Neural cell (in vitro differentiated cells): ENCODE measurements around the gene ASS1. TPM values are rescaled to one million over a fixed set of nuclear protein-coding genes. Genes with fewer than 3 reads are reported as not detected.

ENCODE experiments used
- H2AFZ ChIP-seq: fragments of 200-600, 300-800 bp; sonication (generic), shearing (Covaris generic); 2 replicates; pipeline ENCODE4 v1.6.0; 2014; ENCODE audit warnings: low read depth, mild to moderate bottlenecking, antibody characterized with exemption, low read length, moderate library complexity
- H3F3A ChIP-seq: fragments of 200-600 bp; shearing (Covaris generic); 2 replicates; pipeline ENCODE4 v1.6.1; 2016; ENCODE audit warnings: mild to moderate bottlenecking, moderate library complexity, mixed read lengths, antibody characterized with exemption, low read length; ENCODE audit not compliant: insufficient read depth, poor library complexity, severe bottlenecking
- H3K27ac ChIP-seq: fragments of 200-600, 300-800 bp; sonication (generic), shearing (Covaris generic); 2 replicates; pipeline ENCODE4 v1.5.1; 2014; ENCODE audit warnings: mild to moderate bottlenecking, low read length, moderate library complexity
- H3K27me3 ChIP-seq: fragments of 300-800, 200-600 bp; sonication (generic), shearing (Covaris generic); 2 replicates; pipeline ENCODE4 v1.6.0; 2014; ENCODE audit warnings: mild to moderate bottlenecking, low read depth, low read length, moderate library complexity; ENCODE audit not compliant: insufficient read depth
- H3K36me3 ChIP-seq: fragments of 300-800, 200-600 bp; sonication (generic), shearing (Covaris generic); 2 replicates; pipeline ENCODE4 v1.5.1; 2014; ENCODE audit warnings: mild to moderate bottlenecking, antibody characterized with exemption, low read length, moderate library complexity; ENCODE audit not compliant: insufficient read depth
- H3K4me2 ChIP-seq: fragments of 300-800, 200-600 bp; sonication (generic), shearing (Covaris generic); 2 replicates; pipeline ENCODE4 v1.6.0; 2014; ENCODE audit warnings: mild to moderate bottlenecking, low read length
- H3K4me3 ChIP-seq: fragments of 300-800, 200-600 bp; sonication (generic), shearing (Covaris generic); 2 replicates; pipeline ENCODE4 v1.5.1; 2014; ENCODE audit warnings: mild to moderate bottlenecking, low read length, moderate library complexity
- H3K79me2 ChIP-seq: fragments of 200-600 bp; shearing (Covaris generic); replicated peaks from 2 replicates; pipeline ENCODE4 v1.6.0; 2014; ENCODE audit warnings: mild to moderate bottlenecking, low read length, moderate library complexity; ENCODE audit not compliant: insufficient read depth
- H3K9ac ChIP-seq: fragments of 300-800, 200-600 bp; sonication (generic), shearing (Covaris generic); 2 replicates; pipeline ENCODE4 v1.6.1; 2016; ENCODE audit warnings: mild to moderate bottlenecking, low read length, mixed read lengths
- H3K9me2 ChIP-seq: fragments of 200-600 bp; shearing (Covaris generic); 2 replicates; pipeline ENCODE4 v1.6.1; 2016; ENCODE audit warnings: mild to moderate bottlenecking, low read length, mixed read lengths; ENCODE audit not compliant: insufficient read depth
- H3K9me3 ChIP-seq: fragments of 200-600, 300-800 bp; sonication (generic), shearing (Covaris generic); 2 replicates; pipeline ENCODE4 v1.6.1; 2016; ENCODE audit warnings: mild to moderate bottlenecking, mixed run types, low read length, moderate library complexity, mixed read lengths
- H4K20me1 ChIP-seq: fragments of 200-600 bp; shearing (Covaris generic); 2 replicates; pipeline ENCODE4 v1.6.1; 2016; ENCODE audit warnings: mild to moderate bottlenecking, mixed run types; ENCODE audit not compliant: insufficient read depth
- EP300 ChIP-seq: fragments of 450-650 bp; conservative IDR thresholded peaks from 2 replicates; pipeline ENCODE4 v1.6.1; 2014; ENCODE audit warnings: antibody characterized with exemption, mild to moderate bottlenecking, moderate library complexity; ENCODE audit not compliant: poor library complexity, severe bottlenecking
- EZH2 ChIP-seq: fragments of 200-600, 300-800 bp; shearing (Covaris generic), sonication (generic); IDR thresholded peaks from 2 replicates; pipeline ENCODE4 v1.6.1; 2014; ENCODE audit warnings: antibody characterized with exemption, low read length, borderline replicate concordance, mild to moderate bottlenecking; ENCODE audit not compliant: insufficient read depth, poor library complexity, severe bottlenecking
- MXI1 ChIP-seq: fragments of 450-650 bp; conservative IDR thresholded peaks from 2 replicates; pipeline ENCODE4 v1.6.1; 2014; ENCODE audit warnings: antibody characterized with exemption, mild to moderate bottlenecking; ENCODE audit not compliant: poor library complexity, severe bottlenecking
- POLR2AphosphoS5 ChIP-seq: IDR thresholded peaks from 2 replicates; pipeline ENCODE4 v1.6.1; 2012
- RAD21 ChIP-seq: fragments of 450-650 bp; conservative IDR thresholded peaks from 2 replicates; pipeline ENCODE4 v1.6.1; 2014; ENCODE audit warnings: antibody characterized with exemption, mild to moderate bottlenecking, moderate library complexity
- SMC3 ChIP-seq: fragments of 450-650 bp; conservative IDR thresholded peaks from 2 replicates; pipeline ENCODE4 v1.6.1; 2014; ENCODE audit warnings: antibody characterized with exemption, mild to moderate bottlenecking, moderate library complexity; ENCODE audit not compliant: poor library complexity
- TAF1 ChIP-seq: IDR thresholded peaks from 2 replicates; pipeline ENCODE4 v1.6.1; 2012; ENCODE audit warnings: low read depth
- polyA plus RNA-seq: library from polyadenylated mRNA; depleted of rRNA; stranded (reverse); fragments of >200 nt; gene quantifications from 2 replicates; pipeline ENCODE4 v1.2.3, GENCODE V29; 2014
- TF ChIP-seq, protein P1 (sequence below): fragments of 450-650 bp; IDR thresholded peaks from 2 replicates; pipeline ENCODE4 v1.5.1; 2014; ENCODE audit warnings: antibody characterized with exemption, mild to moderate bottlenecking, moderate library complexity; ENCODE audit not compliant: poor library complexity, severe bottlenecking
- TF ChIP-seq, protein P2 (sequence below): IDR thresholded peaks from 2 replicates; pipeline ENCODE4 v1.6.1; 2012; ENCODE audit warnings: borderline replicate concordance

ASS1 gene
- polyA plus RNA-seq, 1 donor from 2014 or later = 2.6 TPM

DNA sequence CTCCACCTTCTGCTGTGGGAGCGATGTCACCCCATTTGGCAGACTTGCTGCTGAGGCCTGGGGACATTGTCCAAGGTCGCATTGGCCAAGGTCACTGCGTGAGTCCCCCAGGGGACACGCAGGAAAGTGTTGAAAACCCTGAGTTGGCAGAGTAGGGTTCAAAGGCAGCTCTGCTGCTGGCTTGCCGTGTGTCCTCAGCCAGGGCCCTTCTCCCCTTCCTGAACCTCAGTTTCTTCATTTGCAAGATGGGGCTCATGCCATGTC lies 14.0 kb downstream of the ASS1 start:
- H3K27me3 ChIP-seq = no peaks in the 10 kb centered on the region
- no peak overlapping the region for H2AFZ ChIP-seq
- no peaks in the 10 kb centered on the region for H3F3A ChIP-seq
- TF ChIP-seq, protein P1, sequence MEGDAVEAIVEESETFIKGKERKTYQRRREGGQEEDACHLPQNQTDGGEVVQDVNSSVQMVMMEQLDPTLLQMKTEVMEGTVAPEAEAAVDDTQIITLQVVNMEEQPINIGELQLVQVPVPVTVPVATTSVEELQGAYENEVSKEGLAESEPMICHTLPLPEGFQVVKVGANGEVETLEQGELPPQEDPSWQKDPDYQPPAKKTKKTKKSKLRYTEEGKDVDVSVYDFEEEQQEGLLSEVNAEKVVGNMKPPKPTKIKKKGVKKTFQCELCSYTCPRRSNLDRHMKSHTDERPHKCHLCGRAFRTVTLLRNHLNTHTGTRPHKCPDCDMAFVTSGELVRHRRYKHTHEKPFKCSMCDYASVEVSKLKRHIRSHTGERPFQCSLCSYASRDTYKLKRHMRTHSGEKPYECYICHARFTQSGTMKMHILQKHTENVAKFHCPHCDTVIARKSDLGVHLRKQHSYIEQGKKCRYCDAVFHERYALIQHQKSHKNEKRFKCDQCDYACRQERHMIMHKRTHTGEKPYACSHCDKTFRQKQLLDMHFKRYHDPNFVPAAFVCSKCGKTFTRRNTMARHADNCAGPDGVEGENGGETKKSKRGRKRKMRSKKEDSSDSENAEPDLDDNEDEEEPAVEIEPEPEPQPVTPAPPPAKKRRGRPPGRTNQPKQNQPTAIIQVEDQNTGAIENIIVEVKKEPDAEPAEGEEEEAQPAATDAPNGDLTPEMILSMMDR = no peak
- TF ChIP-seq TAF1 = no peak
- no peak for TF ChIP-seq MXI1
- no peak for TF ChIP-seq SMC3
- TF ChIP-seq RAD21 = no peak
- TF ChIP-seq EP300 = no peak
- TF ChIP-seq, protein P2, sequence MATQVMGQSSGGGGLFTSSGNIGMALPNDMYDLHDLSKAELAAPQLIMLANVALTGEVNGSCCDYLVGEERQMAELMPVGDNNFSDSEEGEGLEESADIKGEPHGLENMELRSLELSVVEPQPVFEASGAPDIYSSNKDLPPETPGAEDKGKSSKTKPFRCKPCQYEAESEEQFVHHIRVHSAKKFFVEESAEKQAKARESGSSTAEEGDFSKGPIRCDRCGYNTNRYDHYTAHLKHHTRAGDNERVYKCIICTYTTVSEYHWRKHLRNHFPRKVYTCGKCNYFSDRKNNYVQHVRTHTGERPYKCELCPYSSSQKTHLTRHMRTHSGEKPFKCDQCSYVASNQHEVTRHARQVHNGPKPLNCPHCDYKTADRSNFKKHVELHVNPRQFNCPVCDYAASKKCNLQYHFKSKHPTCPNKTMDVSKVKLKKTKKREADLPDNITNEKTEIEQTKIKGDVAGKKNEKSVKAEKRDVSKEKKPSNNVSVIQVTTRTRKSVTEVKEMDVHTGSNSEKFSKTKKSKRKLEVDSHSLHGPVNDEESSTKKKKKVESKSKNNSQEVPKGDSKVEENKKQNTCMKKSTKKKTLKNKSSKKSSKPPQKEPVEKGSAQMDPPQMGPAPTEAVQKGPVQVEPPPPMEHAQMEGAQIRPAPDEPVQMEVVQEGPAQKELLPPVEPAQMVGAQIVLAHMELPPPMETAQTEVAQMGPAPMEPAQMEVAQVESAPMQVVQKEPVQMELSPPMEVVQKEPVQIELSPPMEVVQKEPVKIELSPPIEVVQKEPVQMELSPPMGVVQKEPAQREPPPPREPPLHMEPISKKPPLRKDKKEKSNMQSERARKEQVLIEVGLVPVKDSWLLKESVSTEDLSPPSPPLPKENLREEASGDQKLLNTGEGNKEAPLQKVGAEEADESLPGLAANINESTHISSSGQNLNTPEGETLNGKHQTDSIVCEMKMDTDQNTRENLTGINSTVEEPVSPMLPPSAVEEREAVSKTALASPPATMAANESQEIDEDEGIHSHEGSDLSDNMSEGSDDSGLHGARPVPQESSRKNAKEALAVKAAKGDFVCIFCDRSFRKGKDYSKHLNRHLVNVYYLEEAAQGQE = no peak
- no peak for TF ChIP-seq POLR2AphosphoS5
- TF ChIP-seq EZH2 = no peak
- H3K9me2 ChIP-seq = no peaks in the 10 kb centered on the region
- no peak overlapping the region for H3K27ac ChIP-seq
- no peak overlapping the region for H3K4me3 ChIP-seq
- H3K9ac ChIP-seq = no peak overlapping the region
- H3K79me2 ChIP-seq = no peaks in the 10 kb centered on the region
- H4K20me1 ChIP-seq = no peaks in the 10 kb centered on the region
- no peak overlapping the region for H3K4me2 ChIP-seq
- no peaks in the 10 kb centered on the region for H3K9me3 ChIP-seq
- no peaks in the 10 kb centered on the region for H3K36me3 ChIP-seq

DNA sequence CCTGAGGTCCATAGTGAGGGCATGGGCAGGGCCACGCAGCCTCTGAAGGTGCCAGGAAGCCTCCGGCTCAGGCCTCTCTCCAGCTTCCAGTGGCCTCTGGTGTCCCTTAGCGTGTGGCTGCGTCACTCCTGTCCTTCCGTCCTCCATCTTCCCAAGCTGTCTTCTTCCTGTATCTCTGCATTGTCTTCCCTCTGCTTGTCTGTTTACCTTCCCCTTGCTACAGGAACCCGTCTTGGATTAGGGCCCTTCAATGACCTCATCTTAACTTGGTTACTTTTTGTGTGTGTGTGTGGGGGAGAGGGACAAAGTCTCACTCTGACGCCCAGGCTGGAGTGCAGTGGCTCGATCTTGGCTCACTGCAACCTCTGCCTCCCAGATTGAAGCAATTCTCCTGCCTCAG lies 14.4 kb downstream of the ASS1 start:
- Histone ChIP-seq H3K79me2 (no peaks in the 10 kb centered on the region), H3K4me3 (no peak overlapping the region), H3K9me3 (no peaks in the 10 kb centered on the region), H3F3A (no peaks in the 10 kb centered on the region), H3K27me3 (no peaks in the 10 kb centered on the region), H3K4me2 (no peak overlapping the region), H2AFZ (no peak overlapping the region), H3K9me2 (no peaks in the 10 kb centered on the region), H3K27ac (no peak overlapping the region), H3K9ac (no peak overlapping the region), H3K36me3 (no peaks in the 10 kb centered on the region), H4K20me1 (no peaks in the 10 kb centered on the region)
- TF ChIP-seq EZH2 (no peak), TAF1 (no peak), RAD21 (no peak), EP300 (no peak), MXI1 (no peak), SMC3 (no peak), POLR2AphosphoS5 (no peak)
- TF ChIP-seq, protein P1 = no peak
- TF ChIP-seq, protein P2 = no peak
